ENCODE measurements around the gene CTNNA1.

The CTNNA1 gene

DNA sequence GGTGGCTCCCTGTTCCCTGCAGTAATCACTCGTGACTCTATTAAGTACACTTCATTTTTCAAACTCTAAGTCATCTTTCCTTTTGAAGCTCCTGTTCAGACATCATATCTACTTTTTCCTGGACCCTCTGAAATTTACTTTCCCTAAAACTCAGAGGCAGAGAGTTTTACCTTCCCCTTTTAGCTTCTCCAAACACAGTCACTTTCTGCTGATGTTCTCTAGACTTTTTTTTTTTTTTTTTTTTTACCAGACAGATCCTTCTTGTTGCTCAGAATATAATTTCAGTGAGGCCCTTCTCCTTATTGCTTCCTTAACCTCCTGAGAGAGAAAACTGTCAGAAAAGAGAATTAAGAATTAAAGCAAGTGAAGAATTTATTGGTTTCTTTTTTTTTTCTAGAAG, 208.5 kb downstream of the CTNNA1 start:
- DNase-seq (ENCODE audit: insufficient read length, low spot score) (no peak), FAIRE-seq (no peak)
- TF ChIP-seq, protein P1, sequence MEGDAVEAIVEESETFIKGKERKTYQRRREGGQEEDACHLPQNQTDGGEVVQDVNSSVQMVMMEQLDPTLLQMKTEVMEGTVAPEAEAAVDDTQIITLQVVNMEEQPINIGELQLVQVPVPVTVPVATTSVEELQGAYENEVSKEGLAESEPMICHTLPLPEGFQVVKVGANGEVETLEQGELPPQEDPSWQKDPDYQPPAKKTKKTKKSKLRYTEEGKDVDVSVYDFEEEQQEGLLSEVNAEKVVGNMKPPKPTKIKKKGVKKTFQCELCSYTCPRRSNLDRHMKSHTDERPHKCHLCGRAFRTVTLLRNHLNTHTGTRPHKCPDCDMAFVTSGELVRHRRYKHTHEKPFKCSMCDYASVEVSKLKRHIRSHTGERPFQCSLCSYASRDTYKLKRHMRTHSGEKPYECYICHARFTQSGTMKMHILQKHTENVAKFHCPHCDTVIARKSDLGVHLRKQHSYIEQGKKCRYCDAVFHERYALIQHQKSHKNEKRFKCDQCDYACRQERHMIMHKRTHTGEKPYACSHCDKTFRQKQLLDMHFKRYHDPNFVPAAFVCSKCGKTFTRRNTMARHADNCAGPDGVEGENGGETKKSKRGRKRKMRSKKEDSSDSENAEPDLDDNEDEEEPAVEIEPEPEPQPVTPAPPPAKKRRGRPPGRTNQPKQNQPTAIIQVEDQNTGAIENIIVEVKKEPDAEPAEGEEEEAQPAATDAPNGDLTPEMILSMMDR (IDR thresholded peaks at IDR 0.05; ENCODE audit: insufficient read depth, missing control alignments), result no peak

- peak; percentile 60 for FAIRE-seq
- TF ChIP-seq, protein P1 (IDR thresholded peaks at IDR 0.05; ENCODE audit: insufficient read depth, missing control alignments), result no peak
- no peak for DNase-seq (ENCODE audit: insufficient read length, low spot score)
Observed at GRCh38 chr5:138962614-138963370, 209.6 kb downstream of the CTNNA1 start.

- TF ChIP-seq, protein P1 (IDR thresholded peaks at IDR 0.05; ENCODE audit: insufficient read depth, missing control alignments), result no peak
- DNase-seq (ENCODE audit: insufficient read length, low spot score), result no peak
- no peak for FAIRE-seq
Observed at GRCh38 chr5:138963763-138964371, 210.6 kb downstream of the CTNNA1 start.

GRCh38 chr5:138964647-138965201, 211.5 kb downstream of the CTNNA1 start:
- FAIRE-seq, result no peak
- no peak for DNase-seq (ENCODE audit: insufficient read length, low spot score)
- TF ChIP-seq, protein P1 (IDR thresholded peaks at IDR 0.05; ENCODE audit: insufficient read depth, missing control alignments), result no peak

- FAIRE-seq (no peak), DNase-seq (ENCODE audit: insufficient read length, low spot score) (no peak)
- TF ChIP-seq, protein P1 (IDR thresholded peaks at IDR 0.05; ENCODE audit: insufficient read depth, missing control alignments), result no peak
Observed at GRCh38 chr5:138965626-138966025, 212.4 kb downstream of the CTNNA1 start.

GRCh38 chr5:138966236-138966985, 213.2 kb downstream of the CTNNA1 start:
- TF ChIP-seq, protein P1 (IDR thresholded peaks at IDR 0.05; ENCODE audit: insufficient read depth, missing control alignments), result no peak
- FAIRE-seq, result no peak
- DNase-seq (ENCODE audit: insufficient read length, low spot score), result no peak

All from D721Med (cell line).